ENCODE results near the gene ADISSP.

Gene ADISSP

DNA sequence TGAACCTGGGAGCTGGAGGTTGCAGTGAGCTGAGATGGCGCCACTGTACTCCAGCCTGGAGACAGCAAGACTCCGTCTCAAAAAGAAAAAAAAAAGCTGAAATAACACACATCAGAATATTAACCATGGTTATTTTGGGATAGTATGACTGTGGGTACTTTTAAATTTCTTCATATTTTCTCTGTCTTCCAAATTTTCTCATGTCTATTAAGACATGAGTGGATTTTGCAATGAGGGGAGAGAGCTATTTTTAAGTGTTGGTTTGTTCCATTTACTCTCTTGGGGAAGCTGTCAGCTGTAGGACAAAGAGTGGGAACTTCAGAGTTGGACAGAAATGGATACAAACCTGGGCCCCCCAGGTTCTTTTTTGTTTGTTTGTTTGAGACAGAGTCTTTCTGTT, 10.3 kb downstream of the ADISSP start:
- H3K27ac ChIP-seq: no peak overlapping the region
- no peak for DNase-seq (ENCODE audit: low read depth, low spot score)

DNA sequence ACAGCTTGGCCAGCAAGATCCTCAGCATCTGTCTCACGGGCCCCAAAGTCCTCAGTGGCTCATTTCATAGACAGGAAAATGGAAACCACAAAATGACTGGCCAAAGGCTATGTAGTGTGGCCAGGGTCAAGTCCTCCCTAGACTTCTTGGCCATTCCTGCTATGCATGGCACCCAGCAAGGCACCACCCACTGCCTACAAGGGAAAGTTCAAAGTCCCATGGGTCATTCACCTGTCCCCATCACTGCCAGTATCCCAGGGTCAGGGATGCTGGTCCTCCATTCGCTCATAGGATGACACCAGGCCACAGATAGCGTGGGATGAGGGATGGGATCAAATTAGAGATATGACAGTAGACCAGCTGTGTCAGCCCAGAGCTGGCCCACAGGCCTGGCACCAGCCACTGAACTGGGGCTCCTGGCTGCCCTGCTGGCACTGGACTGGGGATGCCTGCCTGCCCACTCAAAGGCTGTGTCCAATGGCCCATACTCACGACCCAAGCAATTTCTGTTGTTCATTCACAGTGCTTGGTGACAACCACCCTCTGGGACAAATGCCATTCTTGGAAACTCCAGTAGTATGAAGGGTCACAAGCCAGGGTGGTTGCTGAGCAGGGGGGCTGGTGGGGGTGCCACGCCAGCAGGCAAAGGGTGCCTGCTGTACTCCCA, 11.6 kb downstream of the ADISSP start:
- no peak overlapping the region for H3K27ac ChIP-seq

DNA sequence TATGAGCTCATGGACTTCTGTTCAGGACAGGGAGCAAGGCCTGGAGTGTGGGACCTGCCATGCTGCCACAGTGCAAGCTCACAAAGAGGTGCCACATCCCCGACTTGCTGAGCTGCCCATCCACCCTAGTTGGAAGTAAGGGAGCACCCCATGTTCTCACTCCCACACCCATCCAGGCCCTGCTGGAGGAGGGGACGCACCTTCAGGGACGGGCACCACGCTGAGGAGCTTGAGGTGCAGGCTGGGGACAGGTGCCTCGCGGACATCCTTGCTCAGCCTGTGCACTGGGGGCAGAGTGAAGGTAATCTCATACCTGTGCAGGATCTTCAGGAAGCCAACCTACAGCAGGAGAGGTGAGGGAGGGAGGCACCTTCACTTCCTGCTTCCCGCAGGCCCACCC, 12.3 kb downstream of the ADISSP start:
- H3K27ac ChIP-seq: no peak overlapping the region

More for the DNA sequence above, 11.6 kb downstream of the ADISSP start:
- DNase-seq (ENCODE audit: low read depth, low spot score): no peak

DNA sequence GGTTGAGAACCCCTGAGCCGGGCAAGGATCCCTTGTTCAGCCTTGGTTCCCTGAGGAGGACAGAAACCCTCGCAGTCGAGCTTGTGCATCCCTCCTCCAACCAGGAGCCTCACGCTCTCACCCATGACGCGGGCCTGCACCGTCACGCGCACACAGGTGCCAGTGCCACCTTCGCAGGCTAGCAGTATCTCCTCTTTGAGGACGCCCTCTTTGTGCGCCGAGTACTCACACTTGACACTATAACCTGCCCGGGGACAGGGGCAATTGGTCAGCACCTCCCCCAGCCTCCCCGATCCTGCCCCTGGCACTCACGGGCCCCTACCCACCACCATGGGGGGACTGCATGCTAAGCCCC, 13.3 kb downstream of the ADISSP start:
- H3K27ac ChIP-seq: no peak overlapping the region
- no peak for DNase-seq (ENCODE audit: low read depth, low spot score)

More for the DNA sequence above, 12.3 kb downstream of the ADISSP start:
- no peak for DNase-seq (ENCODE audit: low read depth, low spot score)

DNA sequence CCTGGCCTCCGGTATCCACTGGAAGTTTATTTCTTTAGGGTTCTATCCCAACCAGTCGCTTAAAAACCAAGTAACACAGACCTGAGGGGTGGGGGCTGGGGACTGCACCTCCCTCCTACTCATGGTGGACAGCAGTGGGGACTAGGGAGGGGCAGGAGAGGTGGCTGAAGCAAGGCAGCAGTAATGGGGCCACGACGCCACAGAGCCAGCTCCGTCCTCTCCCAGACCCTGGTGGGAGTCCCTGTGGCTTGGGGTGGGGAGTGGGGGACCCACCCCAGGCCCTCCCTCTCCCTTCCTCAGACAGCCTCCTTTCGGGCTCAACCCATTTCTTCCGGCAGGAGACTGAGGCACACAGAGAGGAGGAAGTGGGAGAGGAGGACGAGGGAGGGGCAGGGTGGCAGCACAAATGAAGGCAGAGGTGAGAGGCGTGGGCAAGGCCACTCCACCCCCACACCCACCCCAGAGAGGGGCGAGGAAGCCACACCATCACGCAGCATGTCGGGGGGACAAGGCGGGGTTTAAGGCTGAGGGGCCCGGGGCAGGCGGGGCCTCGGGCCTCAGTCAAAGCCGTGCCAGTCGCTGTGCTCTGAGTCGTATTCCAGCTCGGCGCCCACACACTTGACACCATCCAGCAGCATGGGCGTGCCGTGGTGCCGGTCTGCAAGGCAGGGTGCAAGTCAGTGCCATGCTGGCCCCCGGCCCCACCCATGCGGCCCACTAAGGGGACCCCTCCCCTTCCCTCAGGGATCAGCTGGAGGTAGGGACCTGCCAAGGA, 13.9 kb downstream of the ADISSP start:
- DNase-seq (ENCODE audit: low read depth, low spot score): no peak
- no peak overlapping the region for H3K27ac ChIP-seq

DNA sequence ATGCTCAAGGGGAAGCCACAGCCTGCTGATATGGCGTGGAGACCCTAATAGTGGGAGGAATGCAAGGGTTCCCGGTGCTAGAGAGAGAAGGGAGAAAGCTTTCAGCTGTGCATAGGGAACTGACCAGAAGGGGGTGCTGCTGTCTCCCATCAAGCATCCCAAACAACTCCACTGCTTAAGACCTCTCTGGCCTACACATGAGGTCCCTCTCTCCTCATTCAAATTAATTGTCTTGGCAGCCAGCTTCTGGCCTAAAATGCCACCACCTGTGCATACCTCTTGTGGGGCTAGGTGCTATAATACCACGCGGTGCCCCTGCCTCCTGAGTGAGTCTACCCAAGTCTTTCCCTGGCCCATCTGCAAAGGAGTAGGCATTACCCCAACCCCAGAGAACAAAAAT, 14.5 kb downstream of the ADISSP start:
- no peak overlapping the region for H3K27ac ChIP-seq
- DNase-seq (ENCODE audit: low read depth, low spot score): no peak

DNA sequence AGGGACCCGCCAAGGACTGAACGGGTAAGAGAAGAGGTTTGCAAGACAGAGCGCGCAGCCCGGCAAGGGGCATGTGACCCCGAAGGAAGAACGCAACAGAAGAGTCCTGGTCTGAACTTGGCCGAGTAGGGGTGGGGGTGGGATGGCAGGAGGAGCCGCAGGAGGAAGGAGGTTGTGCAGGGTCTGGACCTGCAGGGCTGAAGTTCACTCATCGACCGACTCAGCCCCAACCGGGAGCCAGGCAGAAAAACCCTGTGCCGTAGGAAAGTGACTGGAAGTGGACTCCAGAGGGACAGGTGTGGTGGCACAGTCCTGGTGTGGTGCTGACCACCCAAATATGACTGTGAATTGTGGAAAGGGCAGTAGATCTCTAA, 15.2 kb downstream of the ADISSP start:
- no peak for DNase-seq (ENCODE audit: low read depth, low spot score)

DNA sequence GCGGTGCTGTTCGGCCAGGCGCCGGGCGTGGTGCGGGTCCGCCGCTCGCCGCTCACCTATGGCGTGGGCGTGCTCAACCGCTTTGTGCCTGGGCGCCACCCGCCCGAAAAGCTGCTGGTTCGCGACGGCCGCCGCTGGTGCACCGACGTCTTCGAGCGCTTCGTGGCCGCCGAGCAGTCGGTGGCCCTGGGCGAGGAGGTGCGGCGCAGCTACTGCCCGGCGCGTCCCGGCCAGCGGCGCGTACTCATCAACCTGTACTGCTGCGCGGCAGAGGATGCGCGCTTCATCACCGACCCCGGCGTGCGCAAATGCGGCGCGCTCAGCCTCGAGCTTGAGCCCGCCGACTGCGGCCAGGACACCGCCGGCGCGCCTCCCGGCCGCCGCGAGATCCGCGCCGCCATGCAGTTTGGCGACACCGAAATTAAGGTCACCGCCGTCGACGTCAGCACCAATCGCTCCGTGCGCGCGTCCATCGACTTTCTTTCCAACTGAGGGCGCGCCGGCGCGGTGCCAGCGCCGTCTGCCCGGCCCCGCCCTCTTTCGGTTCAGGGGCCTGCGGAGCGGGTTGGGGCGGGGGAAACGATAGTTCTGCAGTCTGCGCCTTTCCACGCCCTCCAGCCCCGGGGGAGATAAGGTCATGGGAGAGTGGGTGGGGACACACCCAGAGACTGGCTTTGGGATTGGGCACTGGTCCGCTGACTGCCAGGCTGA, 15.7 kb downstream of the ADISSP start:
- H3K27ac ChIP-seq: no peak overlapping the region
- DNase-seq (ENCODE audit: low read depth, low spot score): no peak

More for the DNA sequence above, 15.2 kb downstream of the ADISSP start:
- H3K27ac ChIP-seq: no peak overlapping the region

DNA sequence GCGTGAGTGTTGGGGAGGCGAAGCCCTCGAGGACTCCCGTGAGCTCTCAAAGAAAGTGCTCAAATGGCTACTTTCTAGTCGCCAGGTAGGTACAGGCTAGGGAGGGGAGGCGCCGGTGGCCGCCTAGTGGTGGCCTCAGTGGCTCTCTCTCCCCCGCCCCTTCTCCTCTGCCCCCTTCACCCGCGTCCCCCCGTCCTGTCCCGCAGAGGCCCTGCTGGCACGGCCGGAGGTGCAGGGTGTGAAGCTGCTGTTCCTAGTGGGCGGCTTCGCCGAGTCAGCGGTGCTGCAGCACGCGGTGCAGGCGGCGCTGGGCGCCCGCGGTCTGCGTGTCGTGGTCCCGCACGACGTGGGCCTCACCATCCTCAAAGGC, 16.3 kb downstream of the ADISSP start:
- no peak for DNase-seq (ENCODE audit: low read depth, low spot score)
- H3K27ac ChIP-seq: no peak overlapping the region

DNA sequence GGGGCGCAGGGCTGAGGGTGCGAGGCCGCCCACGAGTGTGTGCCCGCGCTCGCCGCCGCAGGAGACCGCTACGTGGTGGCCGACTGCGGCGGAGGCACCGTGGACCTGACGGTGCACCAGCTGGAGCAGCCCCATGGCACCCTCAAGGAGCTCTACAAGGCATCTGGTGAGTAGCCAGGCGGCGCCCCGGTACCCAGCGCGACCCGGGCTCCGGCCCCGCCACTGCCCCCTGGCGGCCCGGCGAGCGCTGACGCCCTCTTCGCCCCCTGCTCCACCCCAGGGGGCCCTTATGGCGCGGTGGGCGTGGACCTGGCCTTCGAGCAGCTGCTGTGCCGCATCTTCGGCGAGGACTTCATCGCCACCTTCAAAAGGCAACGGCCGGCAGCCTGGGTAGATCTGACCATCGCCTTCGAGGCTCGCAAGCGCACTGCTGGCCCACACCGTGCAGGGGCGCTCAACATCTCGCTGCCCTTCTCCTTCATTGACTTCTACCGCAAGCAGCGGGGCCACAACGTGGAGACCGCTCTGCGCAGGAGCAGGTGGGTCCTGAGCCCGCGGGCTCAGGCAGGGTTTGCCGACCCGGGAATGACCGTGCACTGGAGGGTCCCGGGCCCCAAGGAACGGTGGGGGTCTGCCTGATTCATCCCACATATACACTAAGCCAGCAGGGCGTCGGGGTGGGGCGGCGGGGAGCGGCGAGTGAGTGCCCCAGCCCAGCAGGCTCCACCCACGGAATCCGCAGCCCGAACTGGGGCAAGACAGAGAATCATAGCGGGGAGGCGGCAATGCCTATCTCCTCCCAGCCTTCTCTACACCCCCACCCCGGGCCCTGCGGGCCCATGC, 17.6 kb downstream of the ADISSP start:
- H3K27ac ChIP-seq: no peak overlapping the region
- DNase-seq (ENCODE audit: low read depth, low spot score): no peak

DNA sequence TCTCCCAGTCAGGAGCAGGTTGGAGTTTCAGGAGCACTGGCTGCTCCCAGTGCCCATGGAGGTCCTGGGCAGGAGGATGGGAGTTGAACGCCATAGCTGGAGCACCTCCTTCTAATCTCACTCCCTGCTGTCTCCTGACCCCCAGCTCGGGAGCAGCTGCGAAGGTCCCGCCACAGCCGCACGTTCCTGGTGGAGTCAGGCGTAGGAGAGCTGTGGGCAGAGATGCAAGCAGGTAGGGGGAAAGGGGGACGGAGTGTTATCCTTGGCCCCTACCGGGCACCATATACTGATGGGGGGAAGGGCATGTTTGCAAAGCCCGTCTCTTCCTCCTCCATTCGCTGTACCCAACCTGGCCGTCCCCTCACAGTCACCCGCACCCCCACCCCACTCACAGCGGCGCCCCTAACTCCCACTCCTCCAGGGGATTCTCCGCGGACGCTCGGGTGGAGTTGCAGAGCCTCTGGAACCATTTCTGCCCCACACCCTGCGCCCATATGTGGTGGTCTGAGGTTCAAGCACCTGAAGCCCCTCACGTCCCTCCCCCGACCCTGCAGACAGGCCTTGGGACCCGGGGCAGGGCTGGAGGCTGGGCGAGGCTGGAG, 18.4 kb downstream of the ADISSP start:
- DNase-seq (ENCODE audit: low read depth, low spot score): no peak

DNA sequence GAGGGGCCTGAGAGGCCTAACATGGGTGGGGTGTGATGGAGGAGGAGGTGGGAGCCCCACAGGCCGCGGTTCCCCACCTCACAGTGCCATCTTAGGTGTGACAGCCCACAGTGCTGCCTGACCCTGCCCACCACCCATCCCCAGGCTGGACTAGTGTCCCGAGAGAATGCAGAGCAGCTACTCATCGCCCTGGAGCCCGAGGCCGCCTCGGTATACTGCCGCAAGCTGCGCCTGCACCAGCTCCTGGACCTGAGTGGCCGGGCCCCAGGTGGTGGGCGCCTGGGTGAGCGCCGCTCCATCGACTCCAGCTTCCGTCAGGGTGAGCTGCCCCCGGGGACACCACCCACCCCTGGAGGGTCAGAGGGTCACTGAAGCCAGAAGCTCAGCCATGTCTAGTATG, 19.5 kb downstream of the ADISSP start:
- H3K27ac ChIP-seq: no peak overlapping the region
- DNase-seq (ENCODE audit: low read depth, low spot score): no peak

More for the DNA sequence above, 18.4 kb downstream of the ADISSP start:
- H3K27ac ChIP-seq: no peak overlapping the region

DNA sequence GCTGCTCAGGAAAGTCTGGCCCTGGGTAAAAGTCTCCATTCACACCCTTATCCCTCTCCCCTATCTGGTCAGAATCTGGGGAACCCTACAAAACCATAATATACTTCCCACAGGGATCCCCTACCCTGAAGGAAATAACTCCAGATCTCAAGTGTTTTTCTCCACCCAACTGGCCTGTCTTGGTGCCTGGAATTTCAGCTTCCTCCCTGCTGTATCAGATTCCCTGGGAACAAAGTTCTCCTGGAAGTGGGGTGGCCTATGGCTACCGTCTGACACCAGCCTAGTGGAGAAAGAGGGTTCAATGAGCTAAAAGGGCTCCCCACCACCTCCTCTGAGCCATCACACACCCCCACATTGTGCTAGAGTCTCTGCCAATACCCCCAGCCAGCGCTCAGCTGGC, 20.1 kb downstream of the ADISSP start:
- DNase-seq (ENCODE audit: low read depth, low spot score): no peak

DNA sequence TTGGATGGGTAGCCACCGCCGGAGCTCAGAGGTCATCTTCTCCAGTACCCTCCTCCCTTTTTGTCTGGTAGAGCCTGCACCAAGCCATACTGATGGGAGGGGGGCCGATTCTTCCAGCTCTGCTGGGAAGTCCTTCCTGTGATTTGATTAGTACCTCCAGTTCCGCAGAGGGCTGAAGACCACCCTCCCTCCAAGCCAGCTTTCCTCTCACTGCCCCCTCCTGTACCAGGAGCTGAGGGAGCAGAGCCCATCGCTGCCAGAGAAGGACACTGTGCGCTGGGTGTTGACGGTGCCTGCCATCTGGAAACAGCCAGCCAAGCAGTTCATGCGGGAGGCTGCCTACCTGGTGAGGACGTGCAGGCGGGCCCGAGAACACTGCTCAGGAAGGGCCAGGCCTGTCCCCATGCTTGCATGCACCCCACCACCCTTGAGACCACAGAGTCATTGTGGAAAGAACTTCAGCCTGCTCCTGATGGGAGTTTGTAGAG, 21.8 kb downstream of the ADISSP start:
- DNase-seq (ENCODE audit: low read depth, low spot score): no peak
- H3K27ac ChIP-seq: no peak overlapping the region

More for the DNA sequence above, 20.1 kb downstream of the ADISSP start:
- H3K27ac ChIP-seq: no peak overlapping the region

DNA sequence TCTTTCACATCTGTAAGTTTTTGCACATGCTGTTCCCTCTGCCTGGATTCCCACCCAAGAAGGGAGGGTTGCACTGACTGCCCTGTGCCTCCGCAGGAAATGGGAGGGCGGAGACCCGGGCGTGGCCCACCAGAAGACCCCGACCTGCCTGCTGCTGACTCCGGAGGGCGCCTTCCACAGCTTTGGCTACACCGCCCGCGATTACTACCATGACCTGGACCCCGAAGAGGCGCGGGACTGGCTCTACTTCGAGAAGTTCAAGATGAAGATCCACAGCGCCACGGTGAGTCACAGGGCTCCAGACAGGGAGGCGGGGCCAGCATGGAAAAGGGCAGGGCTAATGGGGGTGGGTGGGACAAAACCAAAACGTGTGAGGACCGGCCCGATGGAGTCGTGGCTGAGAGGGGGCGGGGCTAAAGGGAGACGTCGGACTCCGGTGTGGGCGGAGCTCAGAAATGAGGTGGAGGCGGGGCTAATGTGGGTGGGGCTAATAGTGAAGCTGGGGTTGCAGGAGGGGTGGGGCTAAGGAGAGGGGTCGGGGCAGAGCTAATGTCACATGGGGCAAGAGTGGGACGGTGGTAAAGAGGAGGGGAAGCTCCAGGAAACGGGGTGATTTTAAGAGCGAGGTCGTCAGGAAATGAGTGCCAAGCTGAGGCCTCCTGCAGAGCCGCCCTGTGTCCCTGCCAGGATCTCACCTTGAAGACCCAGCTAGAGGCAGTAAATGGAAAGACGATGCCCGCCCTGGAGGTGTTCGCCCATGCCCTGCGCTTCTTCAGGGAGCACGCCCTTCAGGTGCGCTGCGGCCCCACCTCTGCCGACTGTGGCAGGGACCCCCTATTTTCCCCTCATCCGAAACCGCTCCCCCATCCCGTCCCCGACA, 22.5 kb downstream of the ADISSP start:
- no peak overlapping the region for H3K27ac ChIP-seq
- DNase-seq (ENCODE audit: low read depth, low spot score): peak; percentile 37

DNA sequence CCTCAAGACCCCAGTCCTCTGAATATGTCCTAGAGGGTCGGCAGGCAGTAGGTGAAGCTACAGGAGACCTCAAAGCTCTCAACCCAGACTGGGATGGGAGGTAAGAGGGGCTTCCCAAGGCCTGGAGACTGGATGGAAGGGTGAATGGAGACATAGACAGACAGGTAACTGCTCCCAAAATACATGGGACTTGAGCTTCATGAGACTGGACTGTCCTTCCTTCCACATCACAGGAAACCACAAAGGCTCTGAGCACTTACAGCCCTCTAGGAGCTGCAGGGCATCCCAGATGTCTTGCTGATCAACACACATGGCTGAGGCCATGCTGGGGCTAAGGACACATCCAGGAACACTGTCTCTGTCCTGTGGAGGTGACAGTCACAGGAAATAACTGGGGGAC, 23.5 kb downstream of the ADISSP start:
- no peak overlapping the region for H3K27ac ChIP-seq
- DNase-seq (ENCODE audit: low read depth, low spot score): no peak

DNA sequence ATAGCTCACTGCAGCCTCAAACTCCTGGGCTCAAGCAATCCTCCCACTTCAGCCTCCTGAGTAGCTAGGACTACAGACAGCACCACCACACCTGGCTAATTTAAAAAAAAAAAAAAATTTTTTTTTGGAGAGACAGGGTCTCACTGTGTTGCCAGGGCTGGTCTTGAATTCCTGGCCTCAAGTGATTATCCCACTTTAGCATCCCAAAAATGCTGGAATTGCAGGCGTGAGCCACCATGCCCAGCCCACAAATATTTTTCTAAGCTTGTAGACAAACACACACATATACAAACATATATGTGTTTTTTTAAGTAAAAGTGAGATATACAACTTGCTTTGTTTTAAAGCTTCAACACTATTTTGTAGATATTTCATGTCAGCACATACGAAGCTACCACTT, 24.3 kb downstream of the ADISSP start:
- DNase-seq (ENCODE audit: low read depth, low spot score): no peak

DNA sequence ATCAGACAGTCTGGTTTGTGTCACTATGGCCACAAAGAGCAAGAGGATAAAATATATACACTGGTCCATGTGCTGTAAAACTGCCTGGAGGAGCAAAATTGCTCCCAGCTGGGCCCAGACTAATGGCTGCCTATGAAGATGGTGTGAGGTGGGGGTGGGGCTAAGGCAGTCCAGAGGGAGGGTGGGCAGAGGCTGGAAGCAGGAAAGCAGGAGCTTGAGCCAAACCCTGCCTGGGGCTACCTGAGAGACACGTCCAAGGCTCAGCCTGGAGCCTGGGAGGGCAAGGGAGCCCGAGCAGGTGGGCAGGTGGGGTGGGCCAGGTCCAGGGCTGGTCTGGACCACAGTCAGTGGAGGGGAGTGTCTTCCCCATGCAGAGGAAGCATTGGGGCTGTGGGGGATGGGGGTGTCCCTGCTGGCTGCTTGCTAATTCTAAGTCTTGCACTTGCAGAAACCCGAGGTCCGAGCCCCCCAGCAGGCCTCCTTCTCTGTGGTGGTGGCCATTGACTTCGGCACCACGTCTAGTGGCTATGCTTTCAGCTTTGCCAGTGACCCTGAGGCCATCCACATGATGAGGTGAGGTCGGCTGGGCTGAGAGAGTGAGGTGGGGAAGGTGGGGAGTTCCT, 25.6 kb downstream of the ADISSP start:
- DNase-seq (ENCODE audit: low read depth, low spot score): no peak

More for the DNA sequence above, 24.3 kb downstream of the ADISSP start:
- no peak overlapping the region for H3K27ac ChIP-seq

More for the DNA sequence above, 25.6 kb downstream of the ADISSP start:
- no peak overlapping the region for H3K27ac ChIP-seq
